Fibroblast of mammary gland (primary cell): Measurements from ENCODE around the gene ISG20L2.

ENCODE experiments used
- DNase-seq: peaks from one replicate; pipeline ENCODE4 v3.0.0-alpha.2; 2010; ENCODE audit warnings: low read depth
- H3K4me3 ChIP-seq: 2 replicates; pipeline ENCODE4 v1.5.1; 2011; ENCODE audit warnings: low read depth, mild to moderate bottlenecking, low read length, moderate library complexity; ENCODE audit not compliant: control insufficient read depth
- CTCF ChIP-seq: conservative IDR thresholded peaks from 2 replicates; pipeline ENCODE4 v1.5.1; 2011; ENCODE audit warnings: low read depth, low read length, inconsistent platforms; ENCODE audit not compliant: control insufficient read depth, insufficient read depth

ISG20L2 gene

GRCh38 chr1:156677616-156678596 is 50.7 kb downstream of the ISG20L2 start:
- peak overlapping the region; percentile 53 for H3K4me3 ChIP-seq
- DNase-seq = peak; percentile 84
- peak; percentile 92 for TF ChIP-seq CTCF

- peak within 1 kb of the TSS; percentile 53 for H3K4me3 ChIP-seq
- no peak for TF ChIP-seq CTCF
- peak; percentile 50 for DNase-seq
Measured at GRCh38 chr1:156676820-156677615, 51.5 kb downstream of the ISG20L2 start, which contains the start of gene NES. Gene NES (minus strand): TSS chr1:156677407. CDS start chr1:156677264, 143 bp downstream.

GRCh38 chr1:156676114-156676819 is 52.3 kb downstream of the ISG20L2 start:
- DNase-seq = no peak
- peak overlapping the region; percentile 50 for H3K4me3 ChIP-seq

GRCh38 chr1:156675210-156676113 is 53.1 kb downstream of the ISG20L2 start:
- DNase-seq = peak; percentile 42
- peak overlapping the region; percentile 50 for H3K4me3 ChIP-seq
- TF ChIP-seq CTCF = no peak

More at GRCh38 chr1:156676114-156676819, 52.3 kb downstream of the ISG20L2 start:
- TF ChIP-seq CTCF = no peak

GRCh38 chr1:156673387-156674121 is 55.0 kb downstream of the ISG20L2 start:
- no peak overlapping the region for H3K4me3 ChIP-seq
- TF ChIP-seq CTCF = no peak
- peak; percentile 38 for DNase-seq
